Uterus (tissue), 4 donors: ENCODE results near the gene TSKU. TPM values are rescaled to one million over a fixed set of nuclear protein-coding genes. Genes with fewer than 3 reads are reported as not detected.

ENCODE experiments used
- DNase-seq, 2 donors: peaks; one replicate each; pipeline ENCODE4 v3.0.0-alpha.2; 2019 to 2020
- H3K27ac ChIP-seq, 2 donors: fragments of 200-600 bp; sonication (generic); 1 replicate in 1 of 2; 2 replicates in 1 of 2; pipeline ENCODE4 v1.5.1; 2016 to 2018
- H3K27me3 ChIP-seq, 2 donors: fragments of 200-600 bp; sonication (generic); one replicate each; pipeline ENCODE4 v1.5.1; 2018 to 2019; ENCODE audit warnings: control low read depth in 1 of 2
- H3K36me3 ChIP-seq, 2 donors: fragments of 200-600 bp; sonication (generic); one replicate each; pipeline ENCODE4 v1.5.1; 2019; ENCODE audit warnings: control low read depth in 1 of 2
- H3K4me1 ChIP-seq, 2 donors: fragments of 200-600 bp; sonication (generic); one replicate each; pipeline ENCODE4 v1.5.1; 2018 to 2019; ENCODE audit warnings: control low read depth in 1 of 2
- H3K4me3 ChIP-seq, 2 donors: fragments of 200-600 bp; sonication (generic); 1 replicate in 1 of 2; 2 replicates in 1 of 2; pipeline ENCODE4 v1.5.1; 2018 to 2019; ENCODE audit warnings: mild to moderate bottlenecking in 1 of 2
- H3K9me3 ChIP-seq, 2 donors: fragments of 200-600 bp; sonication (generic); one replicate each; pipeline ENCODE4 v1.5.1; 2019; ENCODE audit warnings: control low read depth in 1 of 2
- CTCF ChIP-seq, 4 experiments: fragments of 200-600 bp in 2 of 4; fragments of 450-650 bp in 2 of 4; sonication (generic) in 2 of 4; IDR thresholded peaks; one replicate each; pipeline ENCODE4 v1.5.1; 2016 to 2019; ENCODE audit warnings: antibody characterized with exemption in 4 of 4, mild to moderate bottlenecking in 2 of 4, moderate library complexity in 1 of 4
- POLR2A ChIP-seq, 2 donors: fragments of 450-650 bp; IDR thresholded peaks; one replicate each; pipeline ENCODE4 v1.6.1; 2016; ENCODE audit warnings: antibody characterized with exemption in 2 of 2, mild to moderate bottlenecking in 1 of 2, moderate library complexity in 1 of 2
- intact Hi-C: fragments of 100-400 bp; cut with DNase I; formaldehyde crosslinking; loops from one replicate; pipeline ENCODE4 v1.15.1; 2023; ENCODE audit warnings: low total_unique reads
- total RNA-seq, 4 donors: library from RNA; depleted of rRNA in 3 of 4; stranded (reverse); fragments of >200 nt in 3 of 4; gene quantifications; one replicate each; pipeline versions ENCODE4 v1.1.0 to v1.2.4, GENCODE V29; 2014 to 2023
- donor health status: DM: yes; HTN: yes; CAD: no.

TSKU gene
- total RNA-seq, 4 donors from 2014 or later, result 19.4 to 108 (median 27.4) TPM

- intact Hi-C loops, result no loop called here
- TF ChIP-seq POLR2A (IDR thresholded peaks at IDR 0.05) (no peak), CTCF (IDR thresholded peaks at IDR 0.05) (no peak)
- H3K36me3 ChIP-seq, result no peaks in the 10 kb centered on the region
Measured at GRCh38 chr11:76742902-76743301, 40.3 kb upstream of the TSKU start.

GRCh38 chr11:76744186-76745043 lies 38.7 kb upstream of the TSKU start:
- no peaks in the 10 kb centered on the region for H3K27me3 ChIP-seq
- no peaks in the 10 kb centered on the region for H3K9me3 ChIP-seq
- TF ChIP-seq CTCF (IDR thresholded peaks at IDR 0.05), result no peak
- TF ChIP-seq POLR2A (IDR thresholded peaks at IDR 0.05), result no peak
- H3K27ac ChIP-seq, result no peak overlapping the region
- H3K36me3 ChIP-seq, result no peaks in the 10 kb centered on the region
- H3K4me1 ChIP-seq, result no peaks in the 10 kb centered on the region
- H3K4me3 ChIP-seq, result no peak overlapping the region
- no peak for DNase-seq
- intact Hi-C loops, result no loop called here

More at GRCh38 chr11:76742902-76743301, 40.3 kb upstream of the TSKU start:
- DNase-seq, result no peak
- Histone ChIP-seq H3K4me3 (no peak overlapping the region), H3K27me3 (no peaks in the 10 kb centered on the region), H3K4me1 (no peaks in the 10 kb centered on the region), H3K9me3 (no peaks in the 10 kb centered on the region), H3K27ac (no peak overlapping the region)

- Histone ChIP-seq H3K36me3 (no peaks in the 10 kb centered on the region), H3K9me3 (no peaks in the 10 kb centered on the region), H3K4me1 (no peaks in the 10 kb centered on the region), H3K27me3 (no peaks in the 10 kb centered on the region), H3K27ac (no peak overlapping the region), H3K4me3 (no peak overlapping the region)
- TF ChIP-seq POLR2A (IDR thresholded peaks at IDR 0.05), result no peak
- TF ChIP-seq CTCF (IDR thresholded peaks at IDR 0.05), result no peak
- DNase-seq, result no peak
- intact Hi-C loops, result no loop called here
Measured at GRCh38 chr11:76745044-76745376, 38.1 kb upstream of the TSKU start.

GRCh38 chr11:76745561-76746207 lies 37.5 kb upstream of the TSKU start:
- Histone ChIP-seq H3K27me3 (no peaks in the 10 kb centered on the region), H3K36me3 (no peaks in the 10 kb centered on the region), H3K9me3 (no peaks in the 10 kb centered on the region), H3K27ac (no peak overlapping the region), H3K4me1 (no peaks in the 10 kb centered on the region), H3K4me3 (no peak overlapping the region)
- intact Hi-C loops, result no loop called here
- DNase-seq, result no peak
- TF ChIP-seq CTCF (IDR thresholded peaks at IDR 0.05) (no peak), POLR2A (IDR thresholded peaks at IDR 0.05) (no peak)
